CD1c-positive myeloid dendritic cell (primary cell): ENCODE data around the gene GNB5.
A peak's percentile ranks its signal among the peaks of the same experiment; 100 is the strongest.

ENCODE experiments used
- DNase-seq: peaks from one replicate; pipeline ENCODE4 v3.0.0-alpha.2; 2016; ENCODE audit errors: extremely low spot score

GNB5 gene

DNA sequence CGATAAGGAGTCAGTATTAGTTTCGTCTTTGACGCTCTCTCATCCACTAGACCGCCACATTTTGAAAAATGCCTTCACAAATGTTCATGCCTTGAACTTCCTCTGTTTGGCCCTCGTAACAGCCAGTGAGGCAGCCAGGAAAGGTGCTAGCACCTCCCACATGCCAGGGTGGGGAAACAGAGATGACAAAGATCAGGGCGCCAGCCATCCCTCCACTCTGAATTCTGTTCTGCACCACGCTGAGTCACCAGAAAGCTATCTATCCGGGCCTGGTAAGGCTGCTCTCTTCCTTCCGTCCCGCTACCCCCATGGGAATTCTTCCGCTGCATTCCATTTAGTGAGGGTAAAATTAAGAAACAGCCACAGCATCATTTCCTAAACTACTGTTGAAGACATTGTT, 47.3 kb downstream of the GNB5 start:
- DNase-seq, result no peak

GRCh38 chr15:52140646-52141045, 50.5 kb downstream of the GNB5 start:
- no peak for DNase-seq

- peak; percentile 84 for DNase-seq
These were observed 51.4 kb downstream of the GNB5 start for GRCh38 chr15:52139599-52140462.

GRCh38 chr15:52137432-52138357, 53.5 kb downstream of the GNB5 start:
- peak; percentile 87 for DNase-seq

DNA sequence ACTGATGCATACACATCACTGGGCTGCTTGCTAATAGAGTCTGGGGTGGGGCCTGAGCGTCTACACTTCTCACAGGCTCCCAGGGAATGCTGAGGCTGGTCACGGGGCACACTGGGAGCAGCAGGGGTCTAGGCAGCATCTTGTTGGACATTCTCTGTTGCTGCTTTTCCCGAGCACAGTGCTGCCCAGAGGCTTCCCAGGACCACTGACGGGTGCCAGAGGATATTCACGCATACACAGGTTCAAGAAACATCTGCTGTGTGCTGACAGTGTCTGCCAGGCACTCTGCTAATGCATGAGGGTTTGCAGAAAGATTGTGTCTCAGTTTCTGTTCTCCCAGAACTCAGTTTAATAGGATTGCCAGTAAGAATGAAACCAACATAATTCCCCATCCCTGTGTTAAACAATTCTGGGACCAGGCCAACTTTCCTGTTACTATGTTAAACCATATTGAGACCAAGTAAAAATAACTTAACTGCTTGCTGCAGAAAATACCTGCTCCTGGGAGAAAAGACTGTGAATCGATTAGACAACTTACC, 54.7 kb downstream of the GNB5 start:
- peak; percentile 45 for DNase-seq

GRCh38 chr15:52134502-52135144, 56.6 kb downstream of the GNB5 start:
- no peak for DNase-seq

- DNase-seq, result no peak
These were observed 57.5 kb downstream of the GNB5 start for GRCh38 chr15:52133510-52134220.

DNA sequence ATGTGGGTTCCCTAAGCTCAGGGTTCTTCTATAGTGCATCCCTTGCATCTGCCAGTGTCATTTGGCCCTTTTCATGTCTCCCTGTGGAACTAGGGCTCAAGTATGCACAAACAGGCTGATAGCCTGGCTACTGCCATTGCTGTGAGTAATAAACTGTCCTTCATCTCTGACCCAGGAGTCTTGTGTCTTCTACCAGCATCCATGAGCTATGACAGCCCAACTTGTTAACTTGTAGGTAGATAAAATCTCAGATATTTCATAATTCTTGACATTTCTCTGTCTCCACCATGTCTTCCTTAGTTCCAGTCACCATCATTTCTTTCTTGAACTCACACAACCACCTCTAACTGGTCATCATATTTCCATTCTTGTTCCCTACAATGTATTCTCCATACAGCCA, 59.1 kb downstream of the GNB5 start:
- no peak for DNase-seq

GRCh38 chr15:52128568-52128967, 62.6 kb downstream of the GNB5 start:
- no peak for DNase-seq

- peak; percentile 43 for DNase-seq
These were observed 66.8 kb downstream of the GNB5 start for GRCh38 chr15:52124270-52124880.

- DNase-seq, result no peak
These were observed 69.3 kb downstream of the GNB5 start for GRCh38 chr15:52121896-52122295.

- no peak for DNase-seq
These were observed 70.2 kb downstream of the GNB5 start for GRCh38 chr15:52121006-52121405.

- DNase-seq, result no peak
These were observed 70.7 kb downstream of the GNB5 start for GRCh38 chr15:52120488-52120887.

GRCh38 chr15:52118969-52119749, 72.0 kb downstream of the GNB5 start:
- no peak for DNase-seq

GRCh38 chr15:52117549-52117948, 73.6 kb downstream of the GNB5 start:
- no peak for DNase-seq

- DNase-seq, result no peak
These were observed 75.4 kb downstream of the GNB5 start for GRCh38 chr15:52115598-52116427.

GRCh38 chr15:52114261-52115055, 76.7 kb downstream of the GNB5 start:
- no peak for DNase-seq

- DNase-seq, result no peak
These were observed 77.5 kb downstream of the GNB5 start for GRCh38 chr15:52113708-52114107.
